ENCODE results near the gene CCT2.

DNA sequence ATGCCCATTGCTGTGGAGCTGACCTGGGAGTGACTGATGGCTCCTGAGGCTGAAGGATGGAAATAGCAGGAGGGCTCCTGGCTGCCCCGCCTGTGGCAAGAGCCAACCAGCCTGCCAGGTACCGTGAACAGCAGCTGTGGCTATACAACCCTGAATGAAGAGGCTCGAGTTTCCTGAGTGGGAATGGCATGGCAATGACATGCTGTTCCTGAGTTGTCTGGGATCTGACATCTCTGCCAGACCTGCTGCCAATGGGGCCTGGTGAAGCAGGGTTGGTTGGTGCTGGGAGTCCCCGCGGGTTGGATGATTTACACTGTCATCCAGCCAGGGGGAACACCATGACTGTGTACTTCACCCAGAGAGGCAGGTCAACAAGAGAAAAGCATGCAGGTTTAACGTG lies 57.3 kb downstream of the CCT2 start:
- TF ChIP-seq, protein P1, sequence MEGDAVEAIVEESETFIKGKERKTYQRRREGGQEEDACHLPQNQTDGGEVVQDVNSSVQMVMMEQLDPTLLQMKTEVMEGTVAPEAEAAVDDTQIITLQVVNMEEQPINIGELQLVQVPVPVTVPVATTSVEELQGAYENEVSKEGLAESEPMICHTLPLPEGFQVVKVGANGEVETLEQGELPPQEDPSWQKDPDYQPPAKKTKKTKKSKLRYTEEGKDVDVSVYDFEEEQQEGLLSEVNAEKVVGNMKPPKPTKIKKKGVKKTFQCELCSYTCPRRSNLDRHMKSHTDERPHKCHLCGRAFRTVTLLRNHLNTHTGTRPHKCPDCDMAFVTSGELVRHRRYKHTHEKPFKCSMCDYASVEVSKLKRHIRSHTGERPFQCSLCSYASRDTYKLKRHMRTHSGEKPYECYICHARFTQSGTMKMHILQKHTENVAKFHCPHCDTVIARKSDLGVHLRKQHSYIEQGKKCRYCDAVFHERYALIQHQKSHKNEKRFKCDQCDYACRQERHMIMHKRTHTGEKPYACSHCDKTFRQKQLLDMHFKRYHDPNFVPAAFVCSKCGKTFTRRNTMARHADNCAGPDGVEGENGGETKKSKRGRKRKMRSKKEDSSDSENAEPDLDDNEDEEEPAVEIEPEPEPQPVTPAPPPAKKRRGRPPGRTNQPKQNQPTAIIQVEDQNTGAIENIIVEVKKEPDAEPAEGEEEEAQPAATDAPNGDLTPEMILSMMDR (IDR thresholded peaks at IDR 0.05; ENCODE audit: insufficient read depth, low read depth, low read length) = no peak
- TF ChIP-seq EZH2 (IDR thresholded peaks at IDR 0.05; ENCODE audit: insufficient read depth, low read length) = no peak

All from astrocyte (in vitro differentiated cells and primary cell).